Smooth muscle cell (in vitro differentiated cells): ENCODE results near the gene ENPP1. TPM values are rescaled to one million over a fixed set of nuclear protein-coding genes. Genes with fewer than 3 reads are reported as not detected.
A peak's percentile ranks its signal among the peaks of the same experiment; 100 is the strongest.
"Not testable (repeated sequence)": the region's sequence is repeated elsewhere in the genome, so short reads cannot be mapped to it uniquely, and the experiment has no call there.

Experiments used
- DNase-seq: peaks from one replicate; lab custom pipeline; 2025; ENCODE audit not compliant: unreplicated experiment; lab: John Stamatoyannopoulos, UW
- H2AFZ ChIP-seq: fragments of 200-600 bp; sonication (generic); 2 replicates; pipeline ENCODE4 v1.6.0; 2016; ENCODE audit warnings: antibody characterized with exemption, low read depth, mild to moderate bottlenecking
- H3F3A ChIP-seq: fragments of 200-600 bp; sonication (generic); 2 replicates; pipeline ENCODE4 v1.6.0; 2017; ENCODE audit warnings: antibody characterized with exemption, low read depth
- H3K27ac ChIP-seq: fragments of 200-600 bp; sonication (generic); 2 replicates; pipeline ENCODE4 v1.5.1; 2016; ENCODE audit warnings: low read depth, mild to moderate bottlenecking
- H3K27me3 ChIP-seq: fragments of 200-600 bp; sonication (generic); 2 replicates; pipeline ENCODE4 v1.6.1; 2016; ENCODE audit warnings: low read depth, mild to moderate bottlenecking
- H3K36me3 ChIP-seq: fragments of 200-600 bp; sonication (generic); 2 replicates; pipeline ENCODE4 v1.5.1; 2016; ENCODE audit warnings: low read depth
- H3K4me1 ChIP-seq: fragments of 200-600 bp; sonication (generic); 2 replicates; pipeline ENCODE4 v1.5.1; 2016; ENCODE audit warnings: low read depth
- H3K4me2 ChIP-seq: fragments of 200-600 bp; sonication (generic); 2 replicates; pipeline ENCODE4 v1.6.0; 2016; ENCODE audit warnings: mild to moderate bottlenecking
- H3K4me3 ChIP-seq: fragments of 200-600 bp; sonication (generic); 2 replicates; pipeline ENCODE4 v1.5.1; 2016; ENCODE audit warnings: mild to moderate bottlenecking
- H3K79me2 ChIP-seq: fragments of 200-600 bp; sonication (generic); 2 replicates; pipeline ENCODE4 v1.6.0; 2016; ENCODE audit warnings: low read depth, mild to moderate bottlenecking
- H3K9ac ChIP-seq: fragments of 200-600 bp; sonication (generic); 2 replicates; pipeline ENCODE4 v1.6.0; 2016; ENCODE audit warnings: low read depth
- H3K9me3 ChIP-seq: fragments of 200-600 bp; sonication (generic); replicated peaks from 2 replicates; pipeline ENCODE4 v1.5.1; 2016; ENCODE audit warnings: low read depth
- H4K20me1 ChIP-seq: fragments of 200-600 bp; sonication (generic); 2 replicates; pipeline ENCODE4 v1.6.0; 2016; ENCODE audit warnings: low read depth
- WGBS: methylation state at CpG from one replicate; pipeline ENCODE4 v1.1.7; 2016; ENCODE audit warnings: low lambda C conversion rate; 5-methylcytosine and 5-hydroxymethylcytosine counted together
- polyA plus RNA-seq: library from polyadenylated mRNA; unstranded; fragments of >200 nt; fragmentation: Nextera tagmentation; extraction: Ambion mirVana; gene quantifications from 2 replicates; pipeline ENCODE4 v1.2.1, GENCODE V29; 2016
- total RNA-seq: library from RNA; depleted of rRNA; stranded (reverse); fragments of >200 nt; gene quantifications from 2 replicates; pipeline ENCODE4 v1.2.3, GENCODE V29; 2014
- TF ChIP-seq, protein P1 (sequence below): fragments of 200-600 bp; sonication (generic); IDR thresholded peaks from 2 replicates; pipeline ENCODE4 v1.5.1; 2017; ENCODE audit warnings: borderline replicate concordance, mild to moderate bottlenecking, antibody characterized with exemption; ENCODE audit not compliant: insufficient read depth, poor library complexity, severe bottlenecking

Gene ENPP1
- total and polyA plus RNA-seq, 2 experiments from 2014 or later: 329 to 433 TPM

DNA sequence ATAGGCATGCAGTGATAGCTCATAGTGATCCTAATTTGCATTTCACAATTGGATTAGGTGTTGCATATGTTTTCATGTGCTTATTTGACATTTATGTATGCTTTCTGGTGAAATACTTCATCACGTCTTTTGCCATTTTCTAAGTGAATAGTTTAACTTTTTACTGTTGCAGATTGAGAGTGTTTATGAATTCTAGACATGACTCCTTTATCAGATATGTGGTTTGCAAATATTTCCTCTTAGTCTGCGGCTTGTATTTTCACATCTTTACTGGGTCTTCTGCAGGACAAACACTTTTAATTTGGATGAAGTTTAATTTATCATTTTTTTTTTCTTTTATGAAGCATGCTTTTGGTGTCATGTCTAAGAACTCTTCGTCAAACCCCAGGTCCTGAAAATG, 104.1 kb downstream of the ENPP1 start:
- Histone ChIP-seq H3K9ac (no peak overlapping the region), H3K36me3 (no peaks in the 10 kb centered on the region), H3K4me1 (no peaks in the 10 kb centered on the region), H3F3A (no peaks in the 10 kb centered on the region), H4K20me1 (no peaks in the 10 kb centered on the region), H3K27me3 (peaks cover 14% of the 10 kb centered on the region), H3K9me3 (no peaks in the 10 kb centered on the region), H3K4me3 (no peak overlapping the region), H3K79me2 (no peaks in the 10 kb centered on the region), H2AFZ (no peak overlapping the region), H3K27ac (no peak overlapping the region), H3K4me2 (peak overlapping the region; percentile 45)
- DNase-seq: no peak
- 40% methylated on average over 3 of the region's 3 CpGs for WGBS
- TF ChIP-seq, protein P1, sequence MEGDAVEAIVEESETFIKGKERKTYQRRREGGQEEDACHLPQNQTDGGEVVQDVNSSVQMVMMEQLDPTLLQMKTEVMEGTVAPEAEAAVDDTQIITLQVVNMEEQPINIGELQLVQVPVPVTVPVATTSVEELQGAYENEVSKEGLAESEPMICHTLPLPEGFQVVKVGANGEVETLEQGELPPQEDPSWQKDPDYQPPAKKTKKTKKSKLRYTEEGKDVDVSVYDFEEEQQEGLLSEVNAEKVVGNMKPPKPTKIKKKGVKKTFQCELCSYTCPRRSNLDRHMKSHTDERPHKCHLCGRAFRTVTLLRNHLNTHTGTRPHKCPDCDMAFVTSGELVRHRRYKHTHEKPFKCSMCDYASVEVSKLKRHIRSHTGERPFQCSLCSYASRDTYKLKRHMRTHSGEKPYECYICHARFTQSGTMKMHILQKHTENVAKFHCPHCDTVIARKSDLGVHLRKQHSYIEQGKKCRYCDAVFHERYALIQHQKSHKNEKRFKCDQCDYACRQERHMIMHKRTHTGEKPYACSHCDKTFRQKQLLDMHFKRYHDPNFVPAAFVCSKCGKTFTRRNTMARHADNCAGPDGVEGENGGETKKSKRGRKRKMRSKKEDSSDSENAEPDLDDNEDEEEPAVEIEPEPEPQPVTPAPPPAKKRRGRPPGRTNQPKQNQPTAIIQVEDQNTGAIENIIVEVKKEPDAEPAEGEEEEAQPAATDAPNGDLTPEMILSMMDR: no peak

GRCh38 chr6:131914234-131914633, 106.4 kb downstream of the ENPP1 start:
- Histone ChIP-seq H3K4me3 (no peak overlapping the region), H3K36me3 (no peaks in the 10 kb centered on the region), H3K9me3 (no peaks in the 10 kb centered on the region), H3K9ac (no peak overlapping the region), H3K4me2 (no peak overlapping the region), H3K4me1 (no peaks in the 10 kb centered on the region), H3K27ac (no peak overlapping the region), H3K79me2 (no peaks in the 10 kb centered on the region), H3K27me3 (no peaks in the 10 kb centered on the region), H4K20me1 (no peaks in the 10 kb centered on the region), H3F3A (no peaks in the 10 kb centered on the region), H2AFZ (no peak overlapping the region)
- 81% methylated on average over 1 of the region's 1 CpG for WGBS
- TF ChIP-seq, protein P1: no peak
- DNase-seq: no peak

DNA sequence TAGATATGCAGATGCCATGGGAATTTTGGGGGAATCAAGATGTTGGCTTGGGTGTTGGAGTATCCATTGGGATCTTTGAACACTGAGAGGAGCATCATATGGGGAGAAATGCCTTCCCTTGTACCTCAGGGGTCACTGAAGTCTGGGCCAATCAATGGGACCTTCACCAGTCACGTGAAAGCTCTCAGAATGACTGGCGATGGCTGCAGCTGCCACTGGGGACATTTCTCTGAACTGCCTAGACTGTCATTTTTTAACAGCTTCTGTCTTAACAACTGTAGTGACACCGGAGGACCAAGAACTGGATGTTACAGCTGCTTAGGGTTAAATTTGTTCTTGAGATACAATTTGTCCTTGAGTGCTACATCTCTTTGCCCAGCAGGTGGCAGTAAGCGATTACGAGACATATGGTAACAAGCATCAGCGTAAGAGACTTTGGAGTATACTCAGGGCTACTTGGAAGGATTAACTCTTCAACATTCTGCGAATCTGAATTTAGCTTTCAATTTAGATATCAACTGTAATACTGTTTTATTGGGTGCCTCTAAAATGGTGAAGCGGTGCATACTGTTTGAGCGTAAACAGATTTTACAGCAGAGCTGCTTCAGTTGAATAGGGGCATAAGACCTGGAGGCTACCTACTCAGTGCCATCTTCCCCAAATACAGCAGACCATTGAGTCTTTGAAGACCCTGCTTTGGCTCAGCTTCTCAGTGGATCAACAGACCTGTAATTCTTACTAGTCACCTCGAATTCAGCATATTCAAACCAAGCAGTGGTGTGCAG, 107.3 kb downstream of the ENPP1 start:
- H4K20me1 ChIP-seq: no peaks in the 10 kb centered on the region
- no peaks in the 10 kb centered on the region for H3K4me1 ChIP-seq
- H2AFZ ChIP-seq: no peak overlapping the region
- H3K79me2 ChIP-seq: no peaks in the 10 kb centered on the region
- no peak for DNase-seq
- H3K9me3 ChIP-seq: no peaks in the 10 kb centered on the region
- no peak overlapping the region for H3K4me2 ChIP-seq
- WGBS: 65% methylated on average over 10 of the region's 10 CpGs
- H3K4me3 ChIP-seq: no peak overlapping the region
- no peak overlapping the region for H3K9ac ChIP-seq
- H3F3A ChIP-seq: no peaks in the 10 kb centered on the region
- H3K27me3 ChIP-seq: no peaks in the 10 kb centered on the region
- H3K36me3 ChIP-seq: no peaks in the 10 kb centered on the region
- TF ChIP-seq, protein P1: peak; percentile 77
- no peak overlapping the region for H3K27ac ChIP-seq

DNA sequence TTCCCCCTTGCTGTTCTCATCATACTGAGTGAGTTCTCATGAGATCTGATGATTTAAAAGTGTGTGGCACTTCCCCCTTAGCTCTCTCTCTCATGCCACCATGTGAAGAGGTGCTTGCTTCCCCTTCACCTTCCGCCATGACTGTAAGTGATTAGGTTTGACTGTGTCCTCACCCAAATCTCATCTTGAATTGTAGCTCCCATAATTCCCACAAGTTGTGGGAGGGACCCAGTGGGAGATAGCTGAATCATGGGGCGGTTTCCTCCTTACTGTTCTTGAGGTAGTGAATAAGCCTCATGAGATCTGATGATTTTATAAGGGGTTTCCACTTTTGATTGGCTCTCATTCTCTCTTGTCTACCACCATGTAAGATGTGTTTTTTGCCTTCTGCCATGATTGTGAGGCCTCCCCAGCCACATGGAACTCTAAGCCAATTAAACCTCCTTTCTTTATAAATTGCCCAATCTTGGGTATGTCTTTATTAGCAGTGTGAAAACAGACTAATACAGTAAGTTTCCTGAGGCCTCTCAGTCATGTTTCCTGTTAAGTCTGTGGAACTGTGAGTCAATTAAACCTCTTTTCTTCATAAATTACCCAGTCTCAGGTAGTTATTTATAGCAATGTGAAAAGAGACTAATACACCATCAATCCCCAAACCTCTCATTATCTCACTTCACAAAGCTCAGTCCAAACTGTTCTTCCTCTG, 108.4 kb downstream of the ENPP1 start:
- 97% methylated on average over 2 of the region's 2 CpGs for WGBS
- not testable (repeated sequence) for DNase-seq, H3K27me3 ChIP-seq, H3K4me1 ChIP-seq, H3K36me3 ChIP-seq, H4K20me1 ChIP-seq, H3K4me3 ChIP-seq, H3K9ac ChIP-seq, H3F3A ChIP-seq, H3K4me2 ChIP-seq, H2AFZ ChIP-seq, H3K27ac ChIP-seq, H3K9me3 ChIP-seq, H3K79me2 ChIP-seq
